ENCODE results near the gene VWA8.
A peak's percentile ranks its signal among the peaks of the same experiment; 100 is the strongest.

The VWA8 gene

DNA sequence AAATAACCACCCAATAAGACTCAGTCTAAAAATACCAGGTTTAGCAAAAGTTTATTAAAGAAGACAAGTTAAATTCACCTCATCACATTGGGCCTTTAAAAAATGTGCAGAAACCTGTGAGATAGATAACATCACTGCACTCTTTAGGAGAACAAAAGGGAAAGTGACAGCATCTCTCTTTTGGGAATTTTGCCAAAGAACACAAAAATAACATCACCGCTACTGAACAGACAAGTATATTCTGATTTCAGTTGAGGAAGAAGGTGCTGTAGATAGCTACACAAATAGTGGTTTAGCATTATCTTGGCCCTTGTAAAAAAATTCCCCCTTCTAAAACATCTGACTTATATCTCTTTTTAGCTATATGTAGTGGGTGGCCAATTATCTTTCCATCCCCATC is 244.7 kb downstream of the VWA8 start:
- Histone ChIP-seq H3K36me3 (ENCODE audit: control insufficient read depth in 2 of 2, insufficient read depth in 1 of 2, low read length in 2 of 2) (peaks cover 0 to 6% of the 10 kb centered on the region in 2 experiments; a peak in 1 of 3 replicates), H3K4me1 (ENCODE audit: control insufficient read depth, insufficient read depth, low read length) (peaks cover 4% of the 10 kb centered on the region), H3K9me3 (ENCODE audit: control insufficient read depth, insufficient read depth, low read depth, low read length) (no peaks in the 10 kb centered on the region), H3K4me3 (ENCODE audit: low read depth, low read length) (no peak overlapping the region), H3K27ac (ENCODE audit: extremely low read depth, low read depth, low read length) (no peak overlapping the region)
- POLR2A ChIA-PET = no interaction called here
- TF ChIP-seq ZNF600 (tag by site-specific recombination; IDR thresholded peaks at IDR 0.05) = no peak
- no peak for TF ChIP-seq ZNF664 (tag by site-specific recombination; IDR thresholded peaks at IDR 0.05)
- peak; percentile 44 for TF ChIP-seq ZNF510 (tag by site-specific recombination; IDR thresholded peaks at IDR 0.05; ENCODE audit: insufficient replicate concordance)
- TF ChIP-seq ZNF768 (tag by site-specific recombination; IDR thresholded peaks at IDR 0.05) = no peak
- TF ChIP-seq, protein P1, sequence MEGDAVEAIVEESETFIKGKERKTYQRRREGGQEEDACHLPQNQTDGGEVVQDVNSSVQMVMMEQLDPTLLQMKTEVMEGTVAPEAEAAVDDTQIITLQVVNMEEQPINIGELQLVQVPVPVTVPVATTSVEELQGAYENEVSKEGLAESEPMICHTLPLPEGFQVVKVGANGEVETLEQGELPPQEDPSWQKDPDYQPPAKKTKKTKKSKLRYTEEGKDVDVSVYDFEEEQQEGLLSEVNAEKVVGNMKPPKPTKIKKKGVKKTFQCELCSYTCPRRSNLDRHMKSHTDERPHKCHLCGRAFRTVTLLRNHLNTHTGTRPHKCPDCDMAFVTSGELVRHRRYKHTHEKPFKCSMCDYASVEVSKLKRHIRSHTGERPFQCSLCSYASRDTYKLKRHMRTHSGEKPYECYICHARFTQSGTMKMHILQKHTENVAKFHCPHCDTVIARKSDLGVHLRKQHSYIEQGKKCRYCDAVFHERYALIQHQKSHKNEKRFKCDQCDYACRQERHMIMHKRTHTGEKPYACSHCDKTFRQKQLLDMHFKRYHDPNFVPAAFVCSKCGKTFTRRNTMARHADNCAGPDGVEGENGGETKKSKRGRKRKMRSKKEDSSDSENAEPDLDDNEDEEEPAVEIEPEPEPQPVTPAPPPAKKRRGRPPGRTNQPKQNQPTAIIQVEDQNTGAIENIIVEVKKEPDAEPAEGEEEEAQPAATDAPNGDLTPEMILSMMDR (tag by site-specific recombination; IDR thresholded peaks at IDR 0.05) = no peak
- TF ChIP-seq OVOL3 (tag by site-specific recombination; IDR thresholded peaks at IDR 0.05) = no peak
- TF ChIP-seq ZNF785 (tag by site-specific recombination; IDR thresholded peaks at IDR 0.05) = no peak
- TF ChIP-seq ZNF629 (tag by site-specific recombination; IDR thresholded peaks at IDR 0.05) = 0 out of 2 replicates have a peak, but pooled peaks have one; percentile 19
- 0 out of 2 replicates have a peak, but pooled peaks have one; percentile 3 for TF ChIP-seq ZNF654 (tag by site-specific recombination; IDR thresholded peaks at IDR 0.05; ENCODE audit: low read depth)
- TF ChIP-seq ZBTB17 (tag by site-specific recombination; IDR thresholded peaks at IDR 0.05) = no peak
- TF ChIP-seq ZNF302 (tag by site-specific recombination; IDR thresholded peaks at IDR 0.05; ENCODE audit: low read depth) = no peak
- TF ChIP-seq ZNF23 (tag by site-specific recombination; IDR thresholded peaks at IDR 0.05; ENCODE audit: borderline replicate concordance) = no peak
- TF ChIP-seq ZNF660 (tag by site-specific recombination; IDR thresholded peaks at IDR 0.05) = no peak
- no peak for TF ChIP-seq KLF1 (tag by site-specific recombination; IDR thresholded peaks at IDR 0.05)
- no peak for TF ChIP-seq BCL11A (tag by site-specific recombination; IDR thresholded peaks at IDR 0.05; ENCODE audit: low read depth)
- TF ChIP-seq KLF9 (tag by site-specific recombination; IDR thresholded peaks at IDR 0.05; ENCODE audit: low read depth) = no peak
- no peak for TF ChIP-seq ZNF157 (tag by site-specific recombination; IDR thresholded peaks at IDR 0.05)
- TF ChIP-seq BCL11B (tag by site-specific recombination; IDR thresholded peaks at IDR 0.05; ENCODE audit: low read depth) = no peak
- CTCF ChIA-PET = no interaction called here

DNA sequence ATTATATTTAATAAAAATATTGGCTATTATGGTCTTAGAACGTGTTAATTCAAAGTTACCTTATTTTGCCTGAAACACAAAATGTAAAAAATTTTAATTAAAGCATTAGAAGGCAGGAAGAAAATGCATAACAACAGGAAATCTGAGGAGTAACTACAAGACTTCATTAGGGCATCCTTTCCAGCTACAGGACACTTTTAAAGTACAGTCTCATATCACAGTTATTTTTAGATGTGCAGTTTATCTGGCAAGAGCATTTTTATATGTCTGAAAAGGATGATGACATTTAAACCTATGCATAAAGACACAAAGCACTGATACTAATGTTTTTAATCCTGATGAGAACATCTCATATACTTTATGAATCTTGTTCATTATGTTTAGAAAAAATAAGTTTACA is 247.5 kb downstream of the VWA8 start:
- Histone ChIP-seq H3K36me3 (ENCODE audit: control insufficient read depth in 2 of 2, insufficient read depth in 1 of 2, low read length in 2 of 2) (no peaks in the 10 kb centered on the region), H3K4me3 (ENCODE audit: low read depth, low read length) (no peak overlapping the region), H3K9me3 (ENCODE audit: control insufficient read depth, insufficient read depth, low read depth, low read length) (no peaks in the 10 kb centered on the region), H3K4me1 (ENCODE audit: control insufficient read depth, insufficient read depth, low read length) (peaks cover 4% of the 10 kb centered on the region), H3K27ac (ENCODE audit: extremely low read depth, low read depth, low read length) (no peak overlapping the region)
- TF ChIP-seq SALL2 (tag by site-specific recombination; IDR thresholded peaks at IDR 0.05; ENCODE audit: borderline replicate concordance) (no peak), ZNF791 (tag by site-specific recombination; IDR thresholded peaks at IDR 0.05) (no peak), ZNF133 (tag by site-specific recombination; IDR thresholded peaks at IDR 0.05) (no peak), ZNF664 (tag by site-specific recombination; IDR thresholded peaks at IDR 0.05) (no peak), ZNF292 (tag by site-specific recombination; IDR thresholded peaks at IDR 0.05; ENCODE audit: borderline replicate concordance, low read depth) (no peak)
- TF ChIP-seq, protein P2, sequence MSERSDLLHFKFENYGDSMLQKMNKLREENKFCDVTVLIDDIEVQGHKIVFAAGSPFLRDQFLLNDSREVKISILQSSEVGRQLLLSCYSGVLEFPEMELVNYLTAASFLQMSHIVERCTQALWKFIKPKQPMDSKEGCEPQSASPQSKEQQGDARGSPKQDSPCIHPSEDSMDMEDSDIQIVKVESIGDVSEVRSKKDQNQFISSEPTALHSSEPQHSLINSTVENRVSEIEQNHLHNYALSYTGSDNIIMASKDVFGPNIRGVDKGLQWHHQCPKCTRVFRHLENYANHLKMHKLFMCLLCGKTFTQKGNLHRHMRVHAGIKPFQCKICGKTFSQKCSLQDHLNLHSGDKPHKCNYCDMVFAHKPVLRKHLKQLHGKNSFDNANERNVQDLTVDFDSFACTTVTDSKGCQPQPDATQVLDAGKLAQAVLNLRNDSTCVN (tag by site-specific recombination; optimal IDR thresholded peaks at IDR 0.05) = no peak
- CTCF ChIA-PET = interaction anchor here (0.6 to 0.7 kb wide), 2 partner anchors 39 to 343 kb away, joined by 3 read pairs; no protein-coding TSS in a partner anchor
- POLR2A ChIA-PET = no interaction called here
